ENCODE measurements around the gene NOD1. TPM values are rescaled to one million over a fixed set of nuclear protein-coding genes. Genes with fewer than 3 reads are reported as not detected.

The NOD1 gene
- polyA plus RNA-seq, 3 donors = 2.8 to 15.0 (median 4.6) TPM

GRCh38 chr7:30503274-30504212 lies 25.0 kb upstream of the NOD1 start:
- peaks cover 0 to 10% (median 7%) of the 10 kb centered on the region in 7 donors for H3K9me3 Mint-ChIP-seq
- H3K4me3 Mint-ChIP-seq = peak overlapping the region; percentile 91 to 95
- peaks cover 7 to 19% of the 10 kb centered on the region in 2 donors for H3K36me3 Mint-ChIP-seq
- H3K27ac ChIP-seq (ENCODE audit: low read depth in 1 of 2, low read length in 2 of 2) = peak overlapping the region in 1 of 2 donors; percentile 87
- peaks cover 4% of the 10 kb centered on the region for H4K20me1 ChIP-seq (ENCODE audit: insufficient read depth, low read length)
- H3K27ac Mint-ChIP-seq = peak overlapping the region in 6 of 7 donors; percentile 31 to 86 (median 70)
- peaks cover 30% of the 10 kb centered on the region for H3K4me1 Mint-ChIP-seq
- H3K4me2 ChIP-seq (replicated peaks; ENCODE audit: extremely low read depth, low read length, poor library complexity, severe bottlenecking) = peak overlapping the region; percentile 99
- intact Hi-C loops (cut with micrococcal nuclease) = loop anchor here in 1 of 2 donors (2.0 kb wide), 1 partner anchor 91 kb away; the partner anchor contains the start of gene GARS1
- peaks cover 0 to 1% (median 0%) of the 10 kb centered on the region in 3 donors for H3K27me3 Mint-ChIP-seq (ENCODE audit: low read depth in 3 of 3)
- no peak for TF ChIP-seq CTCF (IDR thresholded peaks at IDR 0.05)
- H3K9ac ChIP-seq (ENCODE audit: insufficient read depth, low read length, poor library complexity, severe bottlenecking) = peak overlapping the region; percentile 83
- peak overlapping the region; percentile 97 for H2AFZ ChIP-seq (ENCODE audit: insufficient read depth, low read depth, low read length, poor library complexity, severe bottlenecking)
- no peak for DNase-seq
- 75% methylated on average over 5 of the region's 15 CpGs for WGBS (ENCODE audit: insufficient coverage)
- peaks cover 0 to 4% of the 10 kb centered on the region in 2 donors for H3K36me3 ChIP-seq (replicated peaks in 1 of 2; ENCODE audit: control insufficient read depth in 1 of 2, insufficient read depth in 2 of 2, low read length in 2 of 2)
- no peaks in the 10 kb centered on the region for H3K27me3 ChIP-seq (ENCODE audit: control insufficient read depth in 2 of 2, insufficient read depth in 2 of 2, low read length in 2 of 2)
- H3K4me3 ChIP-seq (replicated peaks in 1 of 3; ENCODE audit: low read depth in 2 of 3, low read length in 3 of 3) = peak overlapping the region; percentile 84 to 99 (median 89)
- peaks cover 24 to 29% of the 10 kb centered on the region in 2 donors for H3K4me1 ChIP-seq (ENCODE audit: control insufficient read depth in 1 of 2, insufficient read depth in 2 of 2, low read length in 2 of 2)
- peaks cover 0 to 4% of the 10 kb centered on the region in 2 donors for H3K9me3 ChIP-seq (replicated peaks in 1 of 2; ENCODE audit: control insufficient read depth in 1 of 2, insufficient read depth in 1 of 2, low read length in 2 of 2)
- H3K79me2 ChIP-seq (ENCODE audit: insufficient read depth, low read length) = peaks cover 57% of the 10 kb centered on the region

DNA sequence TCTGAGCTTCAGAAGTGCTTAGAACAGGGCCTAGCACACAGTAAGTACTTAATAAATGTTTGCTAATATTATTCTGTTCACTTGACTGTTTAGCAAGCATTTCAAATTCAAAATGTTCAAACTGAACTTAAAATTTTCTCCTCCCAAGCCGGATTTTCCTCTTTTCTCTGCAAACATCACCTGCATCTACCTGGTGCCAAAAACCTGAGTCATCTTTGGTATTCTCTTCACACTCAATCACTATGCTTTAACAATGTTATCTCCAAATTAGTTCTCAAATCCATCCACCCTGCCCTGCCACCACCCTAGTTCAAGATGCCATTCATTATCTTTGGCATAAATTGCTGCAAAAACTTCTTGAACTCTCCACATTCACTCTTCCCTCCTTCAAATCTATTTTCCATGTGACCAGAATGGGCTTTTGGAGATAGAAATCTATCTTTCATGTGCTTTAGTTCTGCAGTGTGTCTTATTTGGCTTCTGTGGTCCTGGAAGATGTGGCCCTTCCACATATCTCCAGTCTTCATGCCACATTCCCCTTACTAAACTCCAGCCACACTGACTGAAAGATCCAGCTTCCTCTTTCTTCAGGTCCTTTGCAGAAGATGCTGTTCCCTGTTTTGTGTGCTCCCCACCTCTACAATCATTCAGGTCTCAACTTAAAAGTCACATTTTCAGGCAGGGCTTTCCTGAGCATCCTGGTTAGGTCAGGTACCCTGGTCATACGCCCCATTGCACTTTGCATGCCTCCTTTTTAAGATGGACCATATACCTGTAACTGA lies 24.1 kb upstream of the NOD1 start:
- peaks cover 0 to 1% (median 0%) of the 10 kb centered on the region in 3 donors for H3K27me3 Mint-ChIP-seq (ENCODE audit: low read depth in 3 of 3)
- H3K27ac Mint-ChIP-seq = peak overlapping the region in 4 of 7 donors; percentile 9 to 51 (median 32)
- peak in 2 of 3 donors; percentile 12 to 15 for DNase-seq
- H3K36me3 Mint-ChIP-seq = peaks cover 8 to 17% of the 10 kb centered on the region in 2 donors
- TF ChIP-seq CTCF (IDR thresholded peaks at IDR 0.05) = no peak
- H3K4me3 Mint-ChIP-seq = no peak overlapping the region
- H4K20me1 ChIP-seq (ENCODE audit: insufficient read depth, low read length) = peaks cover 4% of the 10 kb centered on the region
- peaks cover 30% of the 10 kb centered on the region for H3K4me1 Mint-ChIP-seq
- no peak overlapping the region for H3K4me3 ChIP-seq (replicated peaks in 1 of 3; ENCODE audit: low read depth in 2 of 3, low read length in 3 of 3)
- no peaks in the 10 kb centered on the region for H3K27me3 ChIP-seq (ENCODE audit: control insufficient read depth in 2 of 2, insufficient read depth in 2 of 2, low read length in 2 of 2)
- no peak overlapping the region for H3K9ac ChIP-seq (ENCODE audit: insufficient read depth, low read length, poor library complexity, severe bottlenecking)
- peaks cover 57% of the 10 kb centered on the region for H3K79me2 ChIP-seq (ENCODE audit: insufficient read depth, low read length)
- intact Hi-C loops (cut with micrococcal nuclease) = no loop called here
- WGBS (ENCODE audit: insufficient coverage) = 87% methylated on average over 1 of the region's 2 CpGs
- H3K36me3 ChIP-seq (replicated peaks in 1 of 2; ENCODE audit: control insufficient read depth in 1 of 2, insufficient read depth in 2 of 2, low read length in 2 of 2) = peaks cover 0 to 7% of the 10 kb centered on the region in 2 donors
- H3K4me2 ChIP-seq (replicated peaks; ENCODE audit: extremely low read depth, low read length, poor library complexity, severe bottlenecking) = no peak overlapping the region
- H3K4me1 ChIP-seq (ENCODE audit: control insufficient read depth in 1 of 2, insufficient read depth in 2 of 2, low read length in 2 of 2) = peaks cover 24 to 29% of the 10 kb centered on the region in 2 donors
- H3K9me3 Mint-ChIP-seq = peaks cover 0 to 9% (median 6%) of the 10 kb centered on the region in 7 donors
- no peak overlapping the region for H2AFZ ChIP-seq (ENCODE audit: insufficient read depth, low read depth, low read length, poor library complexity, severe bottlenecking)
- H3K27ac ChIP-seq (ENCODE audit: low read depth in 1 of 2, low read length in 2 of 2) = no peak overlapping the region
- peaks cover 0 to 4% of the 10 kb centered on the region in 2 donors for H3K9me3 ChIP-seq (replicated peaks in 1 of 2; ENCODE audit: control insufficient read depth in 1 of 2, insufficient read depth in 1 of 2, low read length in 2 of 2)

Data from CD14-positive monocyte (primary cell).